HFFc6 (cell line): ENCODE results near the gene SAP30BP. TPM values are rescaled to one million over a fixed set of nuclear protein-coding genes. Genes with fewer than 3 reads are reported as not detected.

ENCODE experiments used
- DNase-seq: peaks from one replicate; pipeline ENCODE4 v3.0.0-alpha.2; 2018
- H3K27ac Mint-ChIP-seq: 2 replicates; pipeline ENCODE4 v1.8.0; 2020; ENCODE audit warnings: mild to moderate bottlenecking, mixed read lengths
- H3K27me3 Mint-ChIP-seq: 2 replicates; pipeline ENCODE4 v1.8.0; 2021; ENCODE audit warnings: mild to moderate bottlenecking, moderate library complexity, mixed read lengths; ENCODE audit not compliant: insufficient read depth
- H3K36me3 Mint-ChIP-seq: 2 replicates; pipeline ENCODE4 v1.8.0; 2021; ENCODE audit warnings: low read depth, mixed read lengths
- H3K4me1 Mint-ChIP-seq: 2 replicates; pipeline ENCODE4 v1.8.0; 2020; ENCODE audit warnings: low read depth, mixed read lengths
- H3K4me3 Mint-ChIP-seq: 2 replicates; pipeline ENCODE4 v1.8.0; 2020; ENCODE audit warnings: mild to moderate bottlenecking, moderate library complexity, mixed read lengths
- H3K9me3 Mint-ChIP-seq: 2 replicates; pipeline ENCODE4 v1.8.0; 2020; ENCODE audit warnings: mild to moderate bottlenecking, mixed read lengths
- CTCF ChIP-seq: fragments of 200-600 bp; sonication (generic); IDR thresholded peaks from 2 replicates; pipeline ENCODE4 v1.5.0; 2021; ENCODE audit warnings: antibody characterized with exemption, mild to moderate bottlenecking
- total RNA-seq, 6 experiments: library from RNA; stranded (reverse); fragmentation: NEBNext Ultra II Directional; extraction: Animal tissue kit (Norgen Biotek cat#: 25700); gene quantifications; 2 replicates in 1 of 6; 3 replicates in 5 of 6; pipeline ENCODE4 v1.2.3, GENCODE V29; 2021

Gene SAP30BP
- total RNA-seq, 6 experiments from 2014 or later, result 68.4 to 81.5 (median 71.4) TPM

GRCh38 chr17:75755990-75756389 is 88.9 kb downstream of the SAP30BP start:
- TF ChIP-seq CTCF, result no peak
- DNase-seq, result no peak
- no peak overlapping the region for H3K4me3 Mint-ChIP-seq
- H3K27ac Mint-ChIP-seq, result no peak overlapping the region
- no peaks in the 10 kb centered on the region; the same call in 1 of the 2 replicates for H3K27me3 Mint-ChIP-seq
- no peaks in the 10 kb centered on the region for H3K9me3 Mint-ChIP-seq
- no peaks in the 10 kb centered on the region for H3K36me3 Mint-ChIP-seq
- H3K4me1 Mint-ChIP-seq, result peaks cover 6% of the 10 kb centered on the region

- DNase-seq, result no peak
- H3K4me3 Mint-ChIP-seq, result no peak overlapping the region
- no peaks in the 10 kb centered on the region for H3K27me3 Mint-ChIP-seq
- H3K4me1 Mint-ChIP-seq, result peaks cover 6% of the 10 kb centered on the region
- no peak for TF ChIP-seq CTCF
- H3K36me3 Mint-ChIP-seq, result no peaks in the 10 kb centered on the region
- H3K9me3 Mint-ChIP-seq, result no peaks in the 10 kb centered on the region
- no peak overlapping the region for H3K27ac Mint-ChIP-seq
Measured at GRCh38 chr17:75756451-75757085, 89.4 kb downstream of the SAP30BP start.

GRCh38 chr17:75757086-75757681 is 90.0 kb downstream of the SAP30BP start:
- Mint-ChIP-seq H3K4me1 (peaks cover 6% of the 10 kb centered on the region), H3K27ac (no peak overlapping the region), H3K9me3 (no peaks in the 10 kb centered on the region), H3K4me3 (no peak overlapping the region), H3K36me3 (no peaks in the 10 kb centered on the region; the same call in 1 of the 2 replicates), H3K27me3 (no peaks in the 10 kb centered on the region)
- no peak for DNase-seq
- no peak for TF ChIP-seq CTCF

Other genes starting within 250 kb of the SAP30BP start
- gene TMEM94, start 210.7 kb upstream of the SAP30BP start, total RNA-seq, result 10 to 100 TPM; 31.7 to 43.9 (median 41.2) TPM
- gene CASKIN2, start 151.8 kb upstream of the SAP30BP start, total RNA-seq, result 10 to 100 TPM; 17.5 to 25.3 (median 21.5) TPM
- 10 to 100 TPM in 2 of 6 experiments, 1 to 10 TPM in 4; 8.7 to 11.1 (median 9.4) TPM for gene TSEN54, start 150.8 kb upstream of the SAP30BP start, total RNA-seq
- gene LLGL2, start 141.6 kb upstream of the SAP30BP start, total RNA-seq, result under 1 TPM; 0.14 to 0.55 (median 0.46) TPM
- under 1 TPM in 4 of 6 experiments, not detected in 2; 0.25 to 0.74 (median 0.41) TPM for gene MYO15B, start 79.5 kb upstream of the SAP30BP start, total RNA-seq
- under 1 TPM in 1 of 6 experiments, not detected in 5; 0.09 TPM for gene SMIM5, start 33.9 kb upstream of the SAP30BP start, total RNA-seq
- 10 to 100 TPM; 18.7 to 22.6 (median 21.2) TPM for gene RECQL5, start 184 bp upstream of the SAP30BP start, total RNA-seq
- 1 to 10 TPM in 1 of 6 experiments, under 1 TPM in 4, not detected in 1; 0.28 to 1.0 (median 0.76) TPM for gene ITGB4, start 54.1 kb downstream of the SAP30BP start, total RNA-seq
- gene GALK1, start 97.9 kb downstream of the SAP30BP start, total RNA-seq, result 10 to 100 TPM; 33.8 to 43.2 (median 37.7) TPM
- 10 to 100 TPM; 12.7 to 18.6 (median 16.2) TPM for gene UNK, start 117.5 kb downstream of the SAP30BP start, total RNA-seq
- gene UNC13D, start 177.1 kb downstream of the SAP30BP start, total RNA-seq, result under 1 TPM; 0.17 to 0.78 (median 0.24) TPM
- gene WBP2, start 188.0 kb downstream of the SAP30BP start, total RNA-seq, result 10 to 100 TPM; 51.4 to 65.5 (median 59.3) TPM
- gene TRIM47, start 211.2 kb downstream of the SAP30BP start, total RNA-seq, result 1 to 10 TPM; 1.0 to 2.3 (median 1.5) TPM
- gene TRIM65, start 229.6 kb downstream of the SAP30BP start, total RNA-seq, result 10 to 100 TPM; 10.3 to 12.6 (median 11.0) TPM
- gene MRPL38, start 237.5 kb downstream of the SAP30BP start, total RNA-seq, result 10 to 100 TPM; 64.9 to 89.8 (median 70.3) TPM